Mesodermal cell (in vitro differentiated cells): ENCODE measurements around the gene C2CD2.

Experiments used
- H3K27ac ChIP-seq: 2 replicates; pipeline ENCODE4 v1.7.0; 2013; ENCODE audit warnings: mild to moderate bottlenecking, low read depth, low read length, moderate library complexity; ENCODE audit not compliant: severe bottlenecking
- H3K36me3 ChIP-seq: 2 replicates; pipeline ENCODE4 v1.7.1; 2013; ENCODE audit warnings: mild to moderate bottlenecking, low read length, moderate library complexity; ENCODE audit not compliant: control insufficient read depth, insufficient read depth
- H3K4me1 ChIP-seq: one replicate; pipeline ENCODE4 v1.7.1; 2013; ENCODE audit warnings: mild to moderate bottlenecking, low read length; ENCODE audit not compliant: insufficient read depth, control insufficient read depth, poor library complexity, severe bottlenecking
- H3K4me3 ChIP-seq: 2 replicates; pipeline ENCODE4 v1.7.0; 2013; ENCODE audit warnings: low read length, control low read depth, mild to moderate bottlenecking; ENCODE audit not compliant: insufficient read depth, poor library complexity, severe bottlenecking; ENCODE audit errors: extremely low read depth
- H3K9me3 ChIP-seq: 2 replicates; pipeline ENCODE4 v1.7.1; 2013; ENCODE audit warnings: mild to moderate bottlenecking, low read length, moderate library complexity; ENCODE audit not compliant: control insufficient read depth
- WGBS, 2 experiments: methylation state at CpG; one replicate each; pipeline ENCODE4 v1.1.5; 2013; ENCODE audit warnings: missing lambda C conversion rate in 2 of 2; ENCODE audit not compliant: insufficient coverage in 2 of 2; 5-methylcytosine and 5-hydroxymethylcytosine counted together

Gene C2CD2

GRCh38 chr21:41908829-41909228 is 45.0 kb downstream of the C2CD2 start:
- no peaks in the 10 kb centered on the region for H3K9me3 ChIP-seq
- H3K4me1 ChIP-seq: no peaks in the 10 kb centered on the region
- peaks cover 3% of the 10 kb centered on the region for H3K36me3 ChIP-seq
- H3K4me3 ChIP-seq: no peak overlapping the region
- H3K27ac ChIP-seq: no peak overlapping the region
- 100% methylated on average over 1 of the region's 3 CpGs; no CpG with 5 or more reads in 1 of the 2 experiments for WGBS, 2 experiments

- WGBS, 2 experiments: 91 to 92% methylated on average over 34 to 36 of the region's 36 CpGs
- Histone ChIP-seq H3K36me3 (no peaks in the 10 kb centered on the region), H3K9me3 (no peaks in the 10 kb centered on the region), H3K27ac (no peak overlapping the region), H3K4me3 (no peak overlapping the region), H3K4me1 (no peaks in the 10 kb centered on the region)
Observed at GRCh38 chr21:41907496-41908258, 46.1 kb downstream of the C2CD2 start.

- H3K4me3 ChIP-seq: no peak overlapping the region
- 88 to 94% methylated on average over 13 of the region's 14 CpGs for WGBS, 2 experiments
- no peaks in the 10 kb centered on the region for H3K36me3 ChIP-seq
- H3K4me1 ChIP-seq: no peaks in the 10 kb centered on the region
- no peaks in the 10 kb centered on the region for H3K9me3 ChIP-seq
- no peak overlapping the region for H3K27ac ChIP-seq
Observed at GRCh38 chr21:41906770-41907169, 47.0 kb downstream of the C2CD2 start.

- H3K9me3 ChIP-seq: no peaks in the 10 kb centered on the region
- no peaks in the 10 kb centered on the region for H3K4me1 ChIP-seq
- WGBS, 2 experiments: 85 to 86% methylated on average over 19 to 20 of the region's 23 CpGs
- no peaks in the 10 kb centered on the region for H3K36me3 ChIP-seq
- no peak overlapping the region for H3K4me3 ChIP-seq
- no peak overlapping the region for H3K27ac ChIP-seq
Observed at GRCh38 chr21:41903559-41904351, 50.1 kb downstream of the C2CD2 start.

DNA sequence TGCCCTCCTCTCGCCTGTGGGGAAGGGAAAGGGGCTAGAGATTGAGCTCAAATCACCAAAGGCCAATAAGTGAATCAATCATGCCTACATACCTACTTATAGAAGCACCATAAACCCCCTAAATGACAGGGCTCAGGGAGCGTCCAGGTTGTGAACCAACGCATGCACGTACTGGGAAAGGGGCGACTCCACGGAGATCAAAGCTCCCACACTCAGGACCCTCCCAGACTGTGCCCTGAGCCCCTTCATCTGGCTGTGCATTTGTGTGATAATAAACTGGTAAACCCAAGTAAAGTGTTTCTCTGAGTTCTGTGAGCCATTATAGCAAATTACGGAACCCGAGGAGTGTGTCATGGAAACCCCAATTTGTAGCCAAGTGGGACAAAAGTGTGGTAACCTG is 50.9 kb downstream of the C2CD2 start:
- WGBS, 2 experiments: 94 to 100% methylated on average over 7 of the region's 8 CpGs
- no peak overlapping the region for H3K27ac ChIP-seq
- no peaks in the 10 kb centered on the region for H3K4me1 ChIP-seq
- no peaks in the 10 kb centered on the region for H3K36me3 ChIP-seq
- H3K9me3 ChIP-seq: no peaks in the 10 kb centered on the region
- no peak overlapping the region for H3K4me3 ChIP-seq

- H3K4me3 ChIP-seq: no peak overlapping the region
- H3K36me3 ChIP-seq: no peaks in the 10 kb centered on the region
- H3K4me1 ChIP-seq: peaks cover 7% of the 10 kb centered on the region
- 86 to 100% methylated on average over 1 to 2 of the region's 3 CpGs for WGBS, 2 experiments
- H3K27ac ChIP-seq: no peak overlapping the region
- no peaks in the 10 kb centered on the region for H3K9me3 ChIP-seq
Observed at GRCh38 chr21:41901782-41902181, 52.0 kb downstream of the C2CD2 start.

DNA sequence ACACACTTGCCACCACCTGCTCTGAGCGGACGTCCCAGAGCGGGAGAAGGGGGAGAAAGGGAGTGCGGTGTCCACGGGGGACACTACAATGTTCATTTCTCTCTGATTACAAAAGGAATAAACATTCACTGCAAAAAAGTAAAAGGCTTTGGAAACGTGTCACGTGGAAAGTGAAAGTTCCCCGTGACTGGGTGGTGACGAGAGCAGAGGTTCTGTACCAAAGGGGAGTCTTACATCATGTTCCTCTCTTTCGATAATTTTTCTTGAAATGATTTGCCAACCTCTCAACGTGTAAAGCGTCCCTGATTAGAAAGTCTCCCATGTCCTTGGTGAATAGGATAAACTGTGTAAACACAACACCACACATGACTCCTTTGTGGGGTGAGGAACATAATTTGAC is 52.7 kb downstream of the C2CD2 start:
- Histone ChIP-seq H3K4me1 (peaks cover 11% of the 10 kb centered on the region), H3K9me3 (no peaks in the 10 kb centered on the region), H3K4me3 (no peak overlapping the region), H3K36me3 (no peaks in the 10 kb centered on the region), H3K27ac (no peak overlapping the region)
- WGBS, 2 experiments: 92 to 95% methylated on average over 7 to 8 of the region's 12 CpGs

- H3K4me1 ChIP-seq: peaks cover 18% of the 10 kb centered on the region
- H3K36me3 ChIP-seq: no peaks in the 10 kb centered on the region
- 86 to 89% methylated on average over 5 of the region's 6 CpGs for WGBS, 2 experiments
Observed at GRCh38 chr21:41900401-41900800, 53.4 kb downstream of the C2CD2 start.

DNA sequence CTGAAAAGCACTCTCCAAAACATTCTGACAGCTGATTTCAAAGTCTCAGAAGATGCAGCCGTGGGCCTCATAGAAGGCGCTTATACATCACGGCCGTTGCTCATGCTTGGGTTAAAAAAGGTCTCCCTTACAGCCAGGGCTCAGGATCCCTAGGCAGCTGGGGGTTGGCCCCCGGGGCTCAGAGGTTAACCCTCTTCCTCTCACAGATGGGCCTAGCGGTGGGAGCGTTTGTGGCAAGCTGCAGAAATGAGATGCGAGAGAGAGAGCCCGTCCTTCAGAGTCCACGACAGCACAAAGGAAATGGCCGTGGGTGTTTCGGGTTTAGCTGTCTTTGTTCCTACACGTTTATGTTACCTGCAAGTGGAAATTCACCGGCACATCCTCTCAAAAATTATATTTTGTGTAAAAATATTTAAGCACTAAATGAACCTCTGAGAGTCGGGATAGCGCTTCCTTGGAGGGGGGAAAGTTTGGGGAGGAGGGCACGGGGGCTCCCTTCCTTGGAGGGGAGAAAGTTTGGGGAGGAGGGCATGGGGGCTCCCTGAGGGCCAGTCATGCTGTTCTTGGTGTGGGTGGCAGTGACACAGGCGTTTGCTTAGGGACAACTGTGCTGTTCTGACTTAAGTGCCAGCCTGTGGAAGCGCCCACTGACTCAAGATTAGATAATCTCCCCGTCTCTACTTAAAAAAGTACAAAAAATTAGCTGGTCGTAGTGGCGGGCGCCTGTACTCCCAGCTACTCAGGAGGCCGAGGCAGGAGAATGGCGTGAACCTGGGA is 54.2 kb downstream of the C2CD2 start:
- WGBS, 2 experiments: 87 to 94% methylated on average over 16 of the region's 25 CpGs

More at GRCh38 chr21:41900401-41900800, 53.4 kb downstream of the C2CD2 start:
- Histone ChIP-seq H3K27ac (no peak overlapping the region), H3K4me3 (no peak overlapping the region), H3K9me3 (no peaks in the 10 kb centered on the region)

DNA sequence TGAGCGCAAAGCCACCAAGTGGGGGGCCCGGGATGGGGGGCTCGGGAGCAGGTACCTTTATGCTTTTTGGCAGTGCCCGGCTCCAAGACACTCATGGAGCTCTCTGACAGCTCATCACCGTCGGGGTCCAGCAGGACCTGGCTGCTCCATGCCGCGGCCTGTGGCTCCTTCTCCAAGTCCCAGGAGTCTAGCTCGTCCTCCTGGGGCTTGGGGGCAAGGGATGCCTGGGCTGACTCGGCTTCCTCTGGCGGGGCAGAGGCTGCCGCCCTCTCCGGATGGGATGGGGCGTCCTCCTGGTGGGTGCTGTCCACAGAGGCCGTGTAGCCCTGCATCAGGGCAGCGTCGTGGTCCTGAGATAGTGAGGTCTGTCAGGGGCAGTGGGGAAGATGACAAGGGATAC is 54.8 kb downstream of the C2CD2 start:
- Histone ChIP-seq H3K27ac (no peak overlapping the region), H3K9me3 (no peaks in the 10 kb centered on the region)
- WGBS, 2 experiments: 94% methylated on average over 14 to 15 of the region's 17 CpGs

More for the DNA sequence above, 54.2 kb downstream of the C2CD2 start:
- Histone ChIP-seq H3K27ac (no peak overlapping the region), H3K9me3 (no peaks in the 10 kb centered on the region), H3K36me3 (no peaks in the 10 kb centered on the region), H3K4me3 (no peak overlapping the region), H3K4me1 (peaks cover 23% of the 10 kb centered on the region)

More for the DNA sequence above, 54.8 kb downstream of the C2CD2 start:
- Histone ChIP-seq H3K4me1 (peaks cover 28% of the 10 kb centered on the region), H3K36me3 (no peaks in the 10 kb centered on the region), H3K4me3 (no peak overlapping the region)
